Dermis microvascular lymphatic vessel endothelial cell (primary cell): ENCODE measurements around the gene CPA4. TPM values are rescaled to one million over a fixed set of nuclear protein-coding genes. Genes with fewer than 3 reads are reported as not detected.
"Not testable (repeated sequence)": the region's sequence is repeated elsewhere in the genome, so short reads cannot be mapped to it uniquely, and the experiment has no call there.

ENCODE experiments used
- DNase-seq, 2 donors: peaks; one replicate each; pipeline versions ENCODE4 v3.0.0 to v3.0.0-alpha.2; 2010; ENCODE audit warnings: low read depth in 2 of 2
- total RNA-seq: library from RNA; depleted of rRNA; stranded (reverse); fragments of >200 nt; gene quantifications from 2 replicates; pipeline ENCODE4 v1.2.1, GENCODE V29; 2014

CPA4 gene, protein sequence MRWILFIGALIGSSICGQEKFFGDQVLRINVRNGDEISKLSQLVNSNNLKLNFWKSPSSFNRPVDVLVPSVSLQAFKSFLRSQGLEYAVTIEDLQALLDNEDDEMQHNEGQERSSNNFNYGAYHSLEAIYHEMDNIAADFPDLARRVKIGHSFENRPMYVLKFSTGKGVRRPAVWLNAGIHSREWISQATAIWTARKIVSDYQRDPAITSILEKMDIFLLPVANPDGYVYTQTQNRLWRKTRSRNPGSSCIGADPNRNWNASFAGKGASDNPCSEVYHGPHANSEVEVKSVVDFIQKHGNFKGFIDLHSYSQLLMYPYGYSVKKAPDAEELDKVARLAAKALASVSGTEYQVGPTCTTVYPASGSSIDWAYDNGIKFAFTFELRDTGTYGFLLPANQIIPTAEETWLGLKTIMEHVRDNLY
- not detected in 2 replicates for total RNA-seq

GRCh38 chr7:130292682-130293257 is at the start of gene CPA4:
Gene CPA4, plus strand, starts transcription at chr7:130293161. Its CDS starts 20 bp downstream, at chr7:130293181.
- peak in 1 of 2 donors; percentile 41 for DNase-seq

DNA sequence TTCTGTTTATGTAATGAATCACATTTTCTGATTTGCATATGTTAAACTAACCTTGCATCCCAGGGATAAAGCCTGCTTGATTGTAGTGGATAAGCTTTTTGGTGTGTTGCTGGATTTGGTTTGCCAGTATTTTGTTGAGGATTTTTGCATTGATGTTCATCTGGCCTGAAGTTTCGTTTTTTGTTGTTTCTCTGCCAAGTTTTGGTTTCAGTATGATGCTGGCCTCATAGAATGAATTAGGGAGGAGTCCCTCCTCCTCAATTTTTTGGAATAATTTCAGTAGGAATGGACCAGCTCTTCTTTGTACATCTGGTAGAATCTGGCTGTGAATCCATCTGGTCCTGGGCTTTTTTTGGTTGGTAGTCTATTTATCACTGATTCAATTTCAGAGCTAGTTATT is 49.5 kb upstream of the CPA4 start:
- not testable (repeated sequence) for DNase-seq

- DNase-seq: not testable (repeated sequence)
These were observed 46.5 kb upstream of the CPA4 start for GRCh38 chr7:130246491-130246890.

- not testable (repeated sequence) for DNase-seq
These were observed 44.1 kb upstream of the CPA4 start for GRCh38 chr7:130248842-130249241.

- not testable (repeated sequence) for DNase-seq
These were observed 43.3 kb upstream of the CPA4 start for GRCh38 chr7:130249626-130250025.

- no peak for DNase-seq
These were observed 38.4 kb upstream of the CPA4 start for GRCh38 chr7:130254555-130254954.

DNA sequence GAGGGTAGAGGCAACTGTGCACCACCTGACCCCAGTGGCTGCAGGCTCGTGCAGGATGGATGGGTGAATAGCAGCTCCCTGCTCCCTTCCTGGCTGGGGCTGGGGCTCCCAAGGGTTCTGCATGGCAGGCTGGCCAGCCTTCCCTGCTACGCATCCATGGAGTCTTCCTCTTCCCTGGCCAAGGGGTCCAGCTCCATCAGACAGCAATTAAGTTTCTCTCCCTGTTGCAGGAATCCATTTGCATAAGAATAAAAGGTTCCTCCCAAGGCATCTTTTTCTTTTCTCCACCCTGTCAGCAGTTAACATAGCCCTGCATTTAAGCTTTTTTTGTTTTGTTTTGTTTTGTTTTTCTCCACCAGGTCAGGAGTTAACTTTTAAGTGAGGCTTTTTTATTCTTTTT is 36.3 kb upstream of the CPA4 start:
- DNase-seq: no peak

DNA sequence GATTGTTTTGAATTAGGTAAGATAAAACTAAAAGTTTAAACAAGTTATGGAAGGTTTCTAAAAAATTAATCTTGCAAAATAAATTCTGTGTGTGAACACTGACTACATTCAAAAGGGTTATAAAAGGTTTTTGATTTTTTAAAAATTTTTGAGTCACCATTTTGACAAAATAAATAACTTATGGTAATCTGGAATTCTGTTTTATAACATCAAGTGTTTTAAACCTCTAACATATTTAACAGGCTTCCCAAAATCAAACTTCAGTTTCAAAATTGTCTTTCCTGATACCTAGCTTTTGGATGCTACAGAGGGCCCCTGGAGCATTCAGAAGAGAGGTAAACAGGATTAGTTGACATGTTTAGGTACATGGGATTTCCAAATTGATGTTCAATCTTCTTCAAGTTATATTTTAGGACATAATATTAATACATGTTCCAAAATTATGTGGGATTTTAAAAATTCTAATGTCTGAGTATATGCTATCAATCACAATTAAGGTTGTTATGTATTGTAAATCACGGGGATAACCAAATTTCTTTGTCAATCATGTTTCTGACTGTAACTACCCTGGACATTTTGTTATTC is 34.4 kb upstream of the CPA4 start:
- DNase-seq: no peak

- no peak for DNase-seq
These were observed 30.5 kb upstream of the CPA4 start for GRCh38 chr7:130262448-130262847.

DNA sequence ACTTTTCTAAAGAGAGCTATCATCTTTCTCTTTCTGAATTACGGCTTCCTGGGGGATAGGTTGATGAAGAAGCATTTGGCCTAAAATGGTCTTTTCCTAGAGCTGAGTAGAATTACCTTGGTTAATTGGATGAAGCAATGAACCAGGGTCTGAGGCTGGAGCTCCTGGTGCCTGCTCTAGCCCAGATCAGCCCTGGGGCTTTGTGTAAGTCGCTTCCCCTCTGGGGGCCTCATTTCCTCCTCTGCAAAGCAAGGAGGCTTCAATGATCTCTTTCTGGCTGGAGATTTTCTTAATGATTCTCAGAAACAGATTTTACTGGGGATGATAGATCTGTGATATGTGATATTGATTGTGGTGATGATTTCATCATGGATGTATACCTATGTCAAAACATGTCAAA is 29.8 kb upstream of the CPA4 start:
- no peak for DNase-seq

DNA sequence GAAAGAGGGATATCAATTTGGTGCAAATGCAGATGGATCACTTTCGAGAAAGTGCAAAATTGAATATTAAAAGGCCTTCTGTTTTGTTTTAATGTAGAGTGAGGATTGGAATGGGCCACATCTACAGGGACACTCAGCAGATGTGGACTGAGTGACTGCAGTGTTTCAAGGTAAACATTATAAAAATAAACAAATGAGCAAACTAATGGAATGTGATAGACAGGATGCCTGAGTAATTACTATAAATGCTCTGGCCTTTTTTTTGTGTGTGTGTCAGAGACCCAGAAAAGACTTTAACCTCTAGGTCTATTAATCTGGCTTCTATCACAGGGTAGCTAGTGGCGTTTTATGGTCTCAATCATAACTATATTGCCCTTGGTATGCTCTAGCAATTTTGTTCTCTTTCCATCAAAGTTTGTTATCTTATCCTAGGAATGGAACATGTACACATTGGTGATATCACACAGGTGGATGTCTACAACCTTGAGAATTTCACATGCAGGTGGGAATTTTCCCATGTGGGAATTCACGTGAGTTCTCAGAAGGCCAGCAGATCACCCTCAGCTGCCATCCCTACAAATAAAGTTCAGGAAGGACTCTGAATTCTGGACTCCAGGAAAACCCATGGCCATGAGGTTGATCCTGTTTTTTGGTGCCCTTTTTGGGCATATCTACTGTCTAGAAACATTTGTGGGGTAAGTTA is 26.6 kb upstream of the CPA4 start, which contains the start of gene CPA2:
Gene CPA2, plus strand, starts transcription at position 606 of the 703 bp plus-strand sequence. Its CDS starts 19 bp downstream, at position 625.
- no peak for DNase-seq

DNA sequence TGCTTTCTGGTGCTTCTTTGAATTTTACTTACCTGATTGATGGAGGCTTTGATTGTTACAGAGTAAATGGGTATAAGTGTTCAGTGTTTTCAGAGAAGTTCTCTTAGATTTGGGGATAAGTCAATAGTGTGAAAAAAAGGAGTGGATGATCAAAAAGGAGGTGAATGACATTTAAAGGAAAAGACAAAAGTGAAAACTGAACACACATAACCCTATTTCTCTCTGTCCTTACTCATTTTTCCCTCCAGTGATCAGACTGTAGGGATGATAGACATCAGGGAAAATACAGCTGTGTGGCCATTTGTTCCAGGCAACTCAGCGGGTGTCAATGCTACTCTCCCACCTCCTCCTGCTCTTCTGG is 26.0 kb upstream of the CPA4 start:
- DNase-seq: no peak

- DNase-seq: no peak
These were observed 24.3 kb upstream of the CPA4 start for GRCh38 chr7:130268463-130269317.

DNA sequence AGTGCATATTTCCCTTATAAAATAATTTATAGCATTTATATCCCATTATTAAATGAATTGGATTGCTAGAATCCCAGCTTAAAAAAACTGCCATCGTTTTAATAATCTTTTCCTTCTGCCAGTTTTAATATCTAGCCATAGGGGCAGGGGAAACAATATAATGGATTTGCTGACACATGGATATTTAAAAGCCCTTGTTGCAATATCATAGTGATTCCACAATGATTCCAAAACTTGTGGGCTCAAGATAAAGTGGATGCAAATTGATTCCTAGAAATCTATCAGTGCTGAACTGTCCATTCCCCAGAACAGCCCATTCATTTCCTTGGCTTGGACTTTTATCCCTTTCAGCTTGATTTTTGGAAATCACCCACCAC is 23.7 kb upstream of the CPA4 start:
- no peak for DNase-seq

GRCh38 chr7:130270947-130271800 is 21.8 kb upstream of the CPA4 start:
- no peak for DNase-seq

DNA sequence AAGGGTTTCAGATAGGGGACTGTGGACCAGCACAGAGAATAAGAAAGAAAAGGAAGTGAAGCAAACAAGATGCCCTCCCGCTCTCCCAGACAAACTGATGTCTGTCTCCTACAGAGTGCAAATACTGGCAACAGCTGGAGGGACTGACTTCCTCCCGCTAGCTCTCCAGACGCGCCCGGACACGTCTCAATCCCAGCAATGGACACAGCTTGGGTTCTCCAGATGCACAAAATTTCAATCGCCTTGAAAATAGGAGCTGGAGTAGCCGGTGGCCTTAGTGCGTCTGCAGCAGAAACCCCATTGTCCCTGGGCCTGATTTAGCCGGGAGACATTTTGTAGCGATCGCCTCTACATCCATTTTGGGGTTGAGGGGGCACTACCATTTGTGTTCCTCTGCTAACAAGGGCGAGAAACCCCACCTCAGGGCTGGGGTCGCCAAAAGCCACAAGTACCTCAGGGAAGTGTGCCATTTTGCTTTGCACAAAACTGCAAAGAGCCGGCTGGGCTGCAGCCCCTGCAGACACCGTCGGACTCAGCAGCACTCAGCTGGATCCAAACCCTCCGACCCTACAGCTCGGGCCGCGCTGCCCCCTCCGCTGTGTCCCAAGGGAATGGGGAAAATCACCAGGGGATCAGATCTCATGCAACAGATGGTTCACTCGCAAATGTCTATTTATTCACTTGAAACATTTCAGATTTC is 20.4 kb upstream of the CPA4 start:
- DNase-seq: no peak

GRCh38 chr7:130273081-130273932 is 19.7 kb upstream of the CPA4 start:
- DNase-seq: no peak

DNA sequence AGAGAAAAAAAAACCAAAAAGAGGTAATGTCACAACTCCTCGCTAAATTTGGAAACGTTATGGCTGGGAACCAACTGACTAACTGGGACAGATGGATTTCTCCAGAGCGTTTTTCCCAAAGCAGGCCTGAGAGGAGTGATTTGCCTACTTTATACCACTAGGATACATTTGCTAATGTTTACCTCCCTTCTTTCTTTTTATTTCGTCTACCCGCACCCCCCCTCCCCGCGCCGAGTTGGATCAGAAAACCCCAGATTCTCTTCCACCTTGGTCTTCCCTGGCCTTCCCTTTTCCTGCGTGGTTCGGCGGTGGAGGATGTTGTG is 19.1 kb upstream of the CPA4 start:
- DNase-seq: no peak

DNA sequence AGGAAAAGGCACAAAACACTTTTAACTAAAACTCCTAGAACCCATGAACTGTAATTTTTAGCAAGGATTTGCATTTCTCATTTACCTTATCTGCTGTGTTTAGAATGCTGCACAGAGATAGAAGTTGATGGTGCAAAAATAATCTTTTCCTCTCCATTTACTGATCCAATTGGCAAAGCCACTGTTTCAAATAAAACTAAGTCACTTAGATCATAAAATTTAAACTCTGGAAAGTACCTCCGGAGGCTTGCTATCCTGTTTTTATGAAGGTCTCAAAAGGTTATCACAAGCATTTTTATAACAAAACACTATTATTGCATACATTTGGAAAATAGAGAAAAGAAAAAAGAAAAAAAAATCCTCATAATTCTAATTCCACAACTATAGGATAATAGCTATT is 18.7 kb upstream of the CPA4 start:
- peak; percentile 14 to 15 for DNase-seq
